K562 (cell line): ENCODE results near the gene NEDD4L. TPM values are rescaled to one million over a fixed set of nuclear protein-coding genes. Genes with fewer than 3 reads are reported as not detected.

Experiments
- ATAC-seq: fragments of 200-7000 bp; cut with Tn5 transposase; 3 replicates; pipeline ENCODE4 v1.9.1; 2020; ENCODE audit warnings: moderate library complexity
- BruUV-seq: library from RNA; stranded (reverse); fragments of 400-500 nt; replicated peaks from 2 replicates; lab custom pipeline; 2021; lab: Mats Ljungman, UMichigan
- CTCF ChIA-PET: fragments of 300-600 bp; formaldehyde crosslinking; extraction: SDS; loops from one replicate; lab custom pipeline; 2021; ENCODE audit warnings: low intra/inter-chr PET ratio; lab: Yijun Ruan, JAX
- POLR2A ChIA-PET: fragments of 300-600, 350-650 bp; sonication (Branson Sonifier 250); formaldehyde crosslinking; extraction: SDS; loops from one replicate; lab custom pipeline; 2021; ENCODE audit warnings: antibody characterized with exemption, inconsistent platforms; lab: Yijun Ruan, JAX
- DNase-seq, 4 experiments: peaks; one replicate each; pipeline versions ENCODE4 v3.0.0 to v3.0.0-alpha.2; 2011 to 2018; ENCODE audit warnings: low spot score in 3 of 4, mixed read lengths in 3 of 4; ENCODE audit errors: extremely low read depth in 1 of 4
- FAIRE-seq: peaks from 2 replicates; lab custom pipeline; 2011; peaks lifted over from hg19 to GRCh38; lab: Jason Lieb, UNC
- H2AFZ ChIP-seq: 2 replicates; pipeline ENCODE4 v1.6.0; 2011; ENCODE audit warnings: low read depth, low read length, control low read depth, inconsistent platforms
- H3K27ac ChIP-seq: fragments of 200-600 bp; 3 replicates; pipeline ENCODE4 v1.8.0; 2011; ENCODE audit warnings: low read depth, mild to moderate bottlenecking, control low read depth, inconsistent platforms, low read length, moderate library complexity, mixed read lengths; ENCODE audit errors: extremely low read depth
- H3K27me3 ChIP-seq, 2 experiments: fragments of 300-600 bp in 1 of 2; 2 replicates in 1 of 2; 3 replicates in 1 of 2; pipeline versions ENCODE4 v1.6.0 to v1.8.0; 2011; ENCODE audit warnings: inconsistent platforms in 2 of 2, low read length in 2 of 2, mild to moderate bottlenecking in 1 of 2, mixed read lengths in 1 of 2, moderate library complexity in 1 of 2; ENCODE audit not compliant: control insufficient read depth in 2 of 2, insufficient read depth in 2 of 2
- H3K36me3 ChIP-seq: fragments of 300-600 bp; 3 replicates; pipeline ENCODE4 v1.8.0; 2011; ENCODE audit warnings: mild to moderate bottlenecking, low read length, inconsistent platforms; ENCODE audit not compliant: control insufficient read depth, insufficient read depth
- H3K4me1 ChIP-seq, 2 experiments: fragments of 200-600 bp in 1 of 2; replicated peaks in 1 of 2; 2 replicates in 1 of 2; 3 replicates in 1 of 2; pipeline versions ENCODE4 v1.5.1 to v1.8.0; 2011; ENCODE audit warnings: inconsistent platforms in 2 of 2, low read length in 2 of 2, mild to moderate bottlenecking in 1 of 2, mixed read lengths in 1 of 2, moderate library complexity in 1 of 2; ENCODE audit not compliant: control insufficient read depth in 2 of 2, insufficient read depth in 2 of 2
- H3K4me2 ChIP-seq: 2 replicates; pipeline ENCODE4 v1.6.1; 2011; ENCODE audit warnings: low read length, control low read depth, inconsistent platforms, mixed read lengths; ENCODE audit not compliant: insufficient read depth
- H3K4me3 ChIP-seq: fragments of 200-600 bp; sonication (generic), shearing (Covaris generic); 2 replicates; pipeline ENCODE4 v1.5.1; 2016; ENCODE audit warnings: control low read depth, inconsistent platforms
- H3K79me2 ChIP-seq: fragments of 200-600 bp; 3 replicates; pipeline ENCODE4 v1.8.0; 2011; ENCODE audit warnings: low read length, inconsistent platforms; ENCODE audit not compliant: control insufficient read depth, insufficient read depth
- H3K9ac ChIP-seq, 2 experiments: 2 replicates each; pipeline versions ENCODE4 v1.6.0 to v1.6.1; 2011; ENCODE audit warnings: low read depth in 2 of 2, low read length in 2 of 2, control low read depth in 1 of 2, inconsistent platforms in 1 of 2, mild to moderate bottlenecking in 1 of 2, mixed read lengths in 1 of 2; ENCODE audit not compliant: insufficient read depth in 1 of 2
- H3K9me1 ChIP-seq: one replicate; pipeline ENCODE4 v1.6.0; 2011; ENCODE audit warnings: inconsistent platforms, mild to moderate bottlenecking, low read length, moderate library complexity; ENCODE audit not compliant: control insufficient read depth, insufficient read depth
- H3K9me3 ChIP-seq: replicated peaks from 2 replicates; pipeline ENCODE4 v1.5.1; 2011; ENCODE audit warnings: low read depth, low read length, inconsistent platforms; ENCODE audit not compliant: control insufficient read depth, insufficient read depth
- H4K20me1 ChIP-seq: replicated peaks from 2 replicates; pipeline ENCODE4 v1.6.1; 2011; ENCODE audit warnings: low read length, inconsistent platforms, mixed read lengths; ENCODE audit not compliant: control insufficient read depth, insufficient read depth
- ELK3 ChIP-seq: fragments of 450-650 bp; formaldehyde crosslinking; IDR thresholded peaks from 2 replicates; pipeline ENCODE4 v1.4.0; 2020; ENCODE audit warnings: mild to moderate bottlenecking
- FIP1L1 ChIP-seq: fragments of 200-400 bp; formaldehyde crosslinking; IDR thresholded peaks from 2 replicates; pipeline ENCODE4 v1.6.1; 2018; ENCODE audit warnings: mild to moderate bottlenecking, low read depth, low read length; ENCODE audit not compliant: poor library complexity, severe bottlenecking
- IRF1 ChIP-seq: sonication (generic); formaldehyde crosslinking; IDR thresholded peaks from 2 replicates; pipeline ENCODE4 v1.8.0; 2022; ENCODE audit warnings: missing genetic modification reagents, mild to moderate bottlenecking, borderline replicate concordance
- RBBP5 ChIP-seq: fragments of 200-600 bp; sonication (generic); IDR thresholded peaks from 2 replicates; pipeline ENCODE4 v1.6.1; 2012; ENCODE audit warnings: borderline replicate concordance, mild to moderate bottlenecking, low read length, control low read depth, inconsistent platforms; ENCODE audit not compliant: insufficient read depth, poor library complexity, severe bottlenecking
- SRSF9 ChIP-seq: fragments of 200-400 bp; formaldehyde crosslinking; IDR thresholded peaks from 2 replicates; pipeline ENCODE4 v1.6.1; 2017; ENCODE audit warnings: low read depth, low read length, borderline replicate concordance
- ZBTB11 ChIP-seq, 3 experiments: fragments of 200-800 bp in 1 of 3; fragments of 250-450 bp in 1 of 3; fragments of 450-650 bp in 1 of 3; sonication (Bioruptor Pico) in 1 of 3; sonication (Bioruptor generic) in 1 of 3; formaldehyde crosslinking in 1 of 3; IDR thresholded peaks; 2 replicates each; pipeline versions ENCODE4 v1.6.1 to v1.8.0; 2016 to 2022; ENCODE audit warnings: mild to moderate bottlenecking in 2 of 3, missing genetic modification characterization in 2 of 3, missing compliant biosample characterization in 1 of 3, moderate library complexity in 1 of 3
- ZC3H4 ChIP-seq: sonication (generic); formaldehyde crosslinking; IDR thresholded peaks from 2 replicates; pipeline ENCODE4 v1.9.0; 2021; ENCODE audit warnings: missing genetic modification reagents, borderline replicate concordance
- ZNF551 ChIP-seq: fragments of 250-450 bp; sonication (Bioruptor Pico); IDR thresholded peaks from 2 replicates; pipeline ENCODE4 v1.5.0; 2021; ENCODE audit warnings: mild to moderate bottlenecking, moderate library complexity
- ZNF561 ChIP-seq: fragments of 450-650 bp; formaldehyde crosslinking; conservative IDR thresholded peaks from 2 replicates; pipeline ENCODE4 v1.4.0; 2020; ENCODE audit warnings: mild to moderate bottlenecking, moderate library complexity
- WGBS: fragments of 100-300 bp; shearing (Covaris generic); methylation state at CpG from one replicate; pipeline ENCODE4 v1.1.6; 2016; ENCODE audit warnings: low coverage, mixed read lengths; ENCODE audit not compliant: insufficient coverage; ENCODE audit errors: missing lambda C conversion rate; 5-methylcytosine and 5-hydroxymethylcytosine counted together
- in situ Hi-C: fragments of 300-500 bp; cut with MboI; formaldehyde crosslinking; loops from 4 replicates; pipeline ENCODE4 v1.15.0; 2018; ENCODE audit warnings: inconsistent platforms, mixed read lengths
- intact Hi-C: fragments of 100-400 bp; cut with micrococcal nuclease; formaldehyde crosslinking; loops from 2 replicates; pipeline ENCODE4 v1.14.2; 2022
- polyA plus RNA-seq, 8 experiments: library from polyadenylated mRNA; depleted of rRNA in 4 of 8; stranded (reverse) in 5 of 8; unstranded in 3 of 8; fragments of >200 nt; fragmentation: Nextera tagmentation in 2 of 8; fragmentation: Illumina TruSeq in 1 of 8; extraction: Ambion mirVana in 2 of 8; extraction: Trizol in 1 of 8; gene quantifications; 2 replicates each; pipeline versions ENCODE4 v1.2.1 to v1.2.3, GENCODE V29; 2011 to 2014; ENCODE audit warnings: inconsistent platforms in 1 of 8, missing spikeins in 1 of 8
- total RNA-seq, 7 experiments: library from RNA; depleted of rRNA in 6 of 7; stranded (reverse); fragments of >200 nt in 6 of 7; fragmentation: Illumina TruSeq in 2 of 7; extraction: Trizol in 2 of 7; gene quantifications; 2 replicates each; pipeline versions ENCODE4 v1.2.1 to v1.2.3, GENCODE V29; 2011 to 2021; ENCODE audit warnings: low replicate concordance in 1 of 7

The NEDD4L gene
- total and polyA plus RNA-seq, 9 of the 15 experiments (the other 6 are each of a cell fraction or from before 2014, with no cell fraction given), result 8.1 to 33.4 (median 19.9) TPM

- DNase-seq, result no peak
- Histone ChIP-seq H4K20me1 (no peaks in the 10 kb centered on the region), H3K4me2 (no peak overlapping the region), H2AFZ (no peak overlapping the region), H3K9me1 (no peaks in the 10 kb centered on the region), H3K27me3 (no peaks in the 10 kb centered on the region), H3K27ac (no peak overlapping the region), H3K9ac (no peak overlapping the region), H3K9me3 (no peaks in the 10 kb centered on the region), H3K79me2 (no peaks in the 10 kb centered on the region), H3K36me3 (peaks cover 24% of the 10 kb centered on the region; the same call in 2 of the 3 replicates), H3K4me3 (no peak overlapping the region), H3K4me1 (no peaks in the 10 kb centered on the region)
- ChIA-PET POLR2A (no interaction called here), CTCF (no interaction called here)
- ATAC-seq, result no peak
- intact Hi-C loops, result no loop called here
- no TSS peak for BruUV-seq
- 84% methylated on average over 4 of the region's 4 CpGs for WGBS
- FAIRE-seq, result no peak
- in situ Hi-C loops, result no loop called here
- TF ChIP-seq ZNF561 (CRISPR knock-in tag) (no peak), ELK3 (CRISPR knock-in tag) (no peak), ZNF551 (CRISPR knock-in tag) (no peak), FIP1L1 (no peak), ZC3H4 (CRISPR knock-in tag) (no peak)
Observed at GRCh38 chr18:58354051-58354450, 310.0 kb downstream of the NEDD4L start.

- H3K27ac ChIP-seq, result no peak overlapping the region
- 68% methylated on average over 7 of the region's 10 CpGs for WGBS
- H3K4me3 ChIP-seq, result no peak overlapping the region
- H3K36me3 ChIP-seq, result peaks cover 18% of the 10 kb centered on the region; the same call in 2 of the 3 replicates
- intact Hi-C loops, result no loop called here
- ATAC-seq (no peak), FAIRE-seq (no peak), DNase-seq (no peak)
- BruUV-seq, result no TSS peak
- no peaks in the 10 kb centered on the region for H3K79me2 ChIP-seq
- CTCF ChIA-PET, result no interaction called here
- H3K27me3 ChIP-seq, result no peaks in the 10 kb centered on the region
- POLR2A ChIA-PET, result no interaction called here
- no peaks in the 10 kb centered on the region for H3K9me3 ChIP-seq
- H4K20me1 ChIP-seq, result no peaks in the 10 kb centered on the region
- no peaks in the 10 kb centered on the region for H3K4me1 ChIP-seq
- in situ Hi-C loops, result no loop called here
- H2AFZ ChIP-seq, result no peak overlapping the region
- no peaks in the 10 kb centered on the region for H3K9me1 ChIP-seq
- H3K9ac ChIP-seq, result no peak overlapping the region
- no peak overlapping the region for H3K4me2 ChIP-seq
- TF ChIP-seq IRF1 (CRISPR knock-in tag) (no peak), RBBP5 (no peak), SRSF9 (no peak), ZBTB11 (CRISPR knock-in tag; IDR thresholded peaks at IDR 0.05) (no peak)
Observed at GRCh38 chr18:58354791-58355190, 310.8 kb downstream of the NEDD4L start.
